ENCODE results near the gene DGKG. TPM values are rescaled to one million over a fixed set of nuclear protein-coding genes. Genes with fewer than 3 reads are reported as not detected.

DGKG gene
- total RNA-seq, 1 experiment from 2014 or later: 15.3 TPM

DNA sequence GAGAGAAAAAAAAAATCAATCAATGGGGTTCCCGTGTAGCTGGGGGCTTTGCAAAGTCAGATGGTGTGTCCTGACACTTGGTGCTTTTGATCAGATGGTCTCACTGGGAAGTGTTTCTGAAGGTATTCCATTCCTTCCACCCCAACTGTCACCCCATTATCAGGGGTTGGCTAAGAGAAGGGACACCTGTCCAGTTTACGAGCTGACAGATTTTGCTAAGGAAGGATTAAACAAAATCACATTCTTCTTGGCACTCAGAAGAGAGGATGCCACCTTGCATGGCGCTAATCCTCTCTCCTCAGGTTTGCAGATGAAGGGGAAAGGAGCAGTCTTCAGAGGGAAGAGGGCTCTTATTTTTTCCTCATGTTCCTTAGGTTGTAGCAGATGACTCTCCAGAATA lies 149.4 kb downstream of the DGKG start:
- no peak for DNase-seq (ENCODE audit: low read depth)

DNA sequence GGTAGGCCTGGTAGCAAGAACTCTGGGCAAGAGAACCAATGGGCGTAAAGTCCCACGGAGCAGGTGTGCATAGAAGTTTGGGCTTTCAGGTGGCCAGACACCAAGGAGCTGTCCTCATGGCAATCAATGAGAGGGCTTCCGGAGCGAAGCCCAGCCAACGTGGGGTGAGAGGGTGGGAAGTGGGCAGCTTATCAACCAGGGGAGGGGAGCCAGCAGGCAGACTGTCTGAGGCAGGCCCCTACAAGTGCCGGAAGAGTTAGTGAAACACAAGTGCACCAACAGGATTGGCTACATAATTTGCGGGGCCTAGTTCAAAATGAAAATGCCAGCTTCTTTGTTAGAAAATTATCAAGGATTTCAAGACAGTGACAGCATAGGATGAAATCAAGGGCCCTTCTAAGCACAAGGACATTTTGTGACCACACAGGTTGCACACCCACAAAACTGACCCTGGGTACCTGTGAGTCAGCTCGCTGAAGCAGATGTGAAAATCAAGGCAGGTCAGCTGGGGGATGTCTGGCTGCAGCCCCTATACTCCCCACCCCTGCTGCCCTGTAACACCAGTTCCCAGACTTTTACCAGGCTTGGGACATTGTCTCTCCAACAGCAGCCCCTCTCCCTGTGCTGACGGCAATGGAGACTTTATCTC lies 151.1 kb downstream of the DGKG start:
- DNase-seq (ENCODE audit: low read depth): no peak

DNA sequence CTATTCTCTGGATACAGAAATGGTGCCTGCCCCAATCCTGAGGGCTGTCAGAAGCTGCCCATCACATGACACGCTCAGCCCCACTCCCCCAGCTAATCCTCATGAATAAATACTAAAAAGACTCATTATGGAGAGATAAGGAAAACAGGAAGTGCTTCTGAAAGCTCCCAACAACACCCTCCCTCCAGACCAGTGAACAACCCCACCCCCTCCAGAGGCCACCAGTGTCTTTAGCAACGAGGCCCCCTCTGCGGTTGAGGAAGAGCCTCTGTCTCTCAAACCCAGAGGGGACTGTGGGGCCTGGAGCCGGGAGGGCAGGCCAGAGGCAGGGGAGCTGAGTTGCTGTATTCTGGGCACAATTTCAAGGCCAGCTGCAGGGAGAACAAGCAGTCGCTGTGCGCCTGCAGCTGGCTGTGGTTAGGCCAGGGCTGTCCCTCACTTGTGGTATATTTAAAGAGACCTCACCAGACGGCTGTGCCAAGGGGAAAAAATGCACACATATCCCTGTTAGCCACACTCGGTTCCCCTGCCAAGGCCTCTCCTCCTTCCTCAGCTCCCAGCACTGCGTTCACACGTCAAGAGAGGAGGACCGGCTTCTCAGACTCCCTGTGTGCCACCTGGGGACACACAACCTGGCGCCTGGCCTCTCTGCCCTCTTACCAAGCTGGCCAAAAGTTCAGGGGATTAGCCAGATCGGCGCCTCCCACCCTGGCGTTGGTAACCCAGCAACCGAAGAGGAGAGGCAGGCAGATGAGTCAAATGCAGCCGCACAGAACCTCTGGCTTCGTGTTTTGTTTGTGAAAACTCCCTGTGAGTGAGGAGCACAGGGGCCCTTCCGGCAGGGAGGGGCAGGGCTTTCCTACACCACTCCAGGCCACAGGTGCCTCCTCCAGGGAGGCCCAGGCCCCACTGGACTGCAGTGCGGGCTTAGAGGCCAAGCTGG lies 152.0 kb downstream of the DGKG start:
- DNase-seq (ENCODE audit: low read depth): peak; percentile 98

DNA sequence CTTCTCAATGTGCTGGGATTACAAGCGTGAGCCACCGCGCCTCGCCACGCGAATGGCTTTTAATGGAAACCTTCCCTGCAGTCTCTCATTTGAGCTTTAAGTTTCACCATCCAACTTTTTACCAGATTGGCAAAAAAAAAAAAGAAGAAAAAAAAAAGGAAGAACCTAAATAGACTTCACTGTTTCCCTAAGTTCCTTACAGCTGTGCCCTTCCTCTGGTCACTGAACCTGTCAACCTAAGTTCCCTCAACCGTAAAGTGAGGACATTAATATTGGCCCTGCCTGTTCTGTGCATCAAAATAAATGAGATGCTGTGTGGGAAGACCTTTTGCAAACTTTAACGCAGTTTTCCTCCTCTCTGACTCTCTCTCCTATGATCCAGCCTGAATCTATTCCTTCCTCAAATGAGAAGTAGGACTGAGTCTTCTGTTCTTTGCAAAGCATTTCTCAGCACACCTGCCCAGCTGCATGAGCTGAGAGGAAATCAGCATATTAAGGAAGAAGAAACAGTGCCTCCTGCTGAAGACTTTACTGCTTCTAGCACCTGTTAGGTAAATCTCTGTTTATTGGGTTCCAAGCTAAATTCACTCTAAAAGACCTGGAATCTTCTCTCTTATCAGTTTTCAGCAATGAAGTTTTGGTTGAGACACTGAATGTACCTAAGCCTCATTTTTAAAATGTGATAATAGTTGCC lies 153.6 kb downstream of the DGKG start:
- DNase-seq (ENCODE audit: low read depth): no peak

DNA sequence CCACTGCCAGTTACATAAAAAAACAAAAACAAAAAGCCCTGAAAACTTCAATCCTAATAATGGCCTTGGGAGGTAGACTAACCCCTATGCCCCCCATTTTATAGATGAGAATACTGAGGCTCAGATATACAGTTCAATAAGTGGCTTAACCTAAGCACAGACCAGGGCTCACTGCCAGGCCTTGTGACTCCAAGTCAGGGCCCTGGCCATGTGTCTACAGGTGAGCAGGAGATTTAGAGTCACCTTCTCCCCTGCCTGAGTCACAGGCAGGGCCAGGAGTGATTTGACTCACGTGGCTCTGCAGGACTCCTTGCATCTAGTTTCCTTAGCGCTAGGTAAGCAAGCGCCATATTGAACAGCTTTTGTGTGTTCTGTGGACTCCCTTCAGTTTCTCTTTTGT lies 154.5 kb downstream of the DGKG start:
- DNase-seq (ENCODE audit: low read depth): no peak

DNA sequence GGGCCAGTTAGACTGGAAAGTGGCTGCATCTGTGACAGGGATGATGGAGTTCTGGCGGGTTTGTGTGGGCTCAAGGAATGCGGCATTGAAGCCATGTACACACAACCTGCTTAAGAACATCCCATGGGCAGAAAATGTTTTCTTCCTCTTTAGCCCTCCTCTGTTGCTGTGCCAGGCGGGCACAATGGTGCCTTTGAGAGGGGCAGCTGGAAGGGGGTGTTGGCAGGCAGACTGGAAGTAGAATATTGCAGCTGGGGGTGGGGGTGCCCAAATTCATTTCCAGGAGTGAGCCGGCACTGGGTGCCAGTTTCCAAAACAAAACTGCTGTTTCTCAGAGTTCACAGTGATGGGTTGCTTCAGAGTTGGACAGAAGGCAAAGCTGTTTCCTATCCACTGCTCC lies 161.3 kb downstream of the DGKG start:
- no peak for DNase-seq (ENCODE audit: low read depth)

DNA sequence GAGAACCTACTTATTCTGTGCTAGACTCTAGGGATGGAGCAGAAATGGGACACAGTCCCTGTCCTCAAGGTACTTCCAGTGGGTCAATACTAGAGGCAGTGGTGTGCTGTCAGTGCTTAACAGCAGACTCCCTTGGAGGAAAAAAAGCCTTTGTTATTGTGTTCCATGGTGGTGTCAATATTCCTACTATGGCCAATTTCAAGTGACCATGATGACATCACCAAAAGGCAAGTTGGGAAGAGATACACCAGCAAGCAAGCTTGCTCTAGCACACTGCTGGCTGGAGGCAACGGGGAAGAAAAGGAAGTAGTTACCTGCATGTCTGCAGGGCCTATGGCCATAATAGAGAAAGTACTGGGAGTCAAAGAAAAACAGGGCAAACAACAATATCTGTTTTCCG lies 163.6 kb downstream of the DGKG start:
- DNase-seq (ENCODE audit: low read depth): no peak

DNA sequence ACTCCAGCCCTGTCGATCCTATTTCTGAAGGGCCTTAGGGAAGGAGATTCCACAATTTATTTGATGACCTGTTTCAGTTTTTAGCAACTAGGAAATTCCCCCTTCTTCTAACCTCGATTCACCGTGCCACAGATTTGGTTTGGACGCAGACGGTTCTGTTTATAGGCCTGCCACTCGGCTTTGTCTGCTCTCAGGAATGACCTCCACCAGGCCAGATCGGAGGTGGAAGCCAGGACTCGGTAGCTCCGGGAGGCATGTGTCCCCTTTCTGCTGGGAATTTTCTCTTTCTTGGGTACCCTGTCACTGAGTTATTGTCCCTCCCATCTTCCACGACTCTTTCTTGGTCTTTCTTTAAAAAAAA lies 167.6 kb downstream of the DGKG start:
- no peak for DNase-seq (ENCODE audit: low read depth)

DNA sequence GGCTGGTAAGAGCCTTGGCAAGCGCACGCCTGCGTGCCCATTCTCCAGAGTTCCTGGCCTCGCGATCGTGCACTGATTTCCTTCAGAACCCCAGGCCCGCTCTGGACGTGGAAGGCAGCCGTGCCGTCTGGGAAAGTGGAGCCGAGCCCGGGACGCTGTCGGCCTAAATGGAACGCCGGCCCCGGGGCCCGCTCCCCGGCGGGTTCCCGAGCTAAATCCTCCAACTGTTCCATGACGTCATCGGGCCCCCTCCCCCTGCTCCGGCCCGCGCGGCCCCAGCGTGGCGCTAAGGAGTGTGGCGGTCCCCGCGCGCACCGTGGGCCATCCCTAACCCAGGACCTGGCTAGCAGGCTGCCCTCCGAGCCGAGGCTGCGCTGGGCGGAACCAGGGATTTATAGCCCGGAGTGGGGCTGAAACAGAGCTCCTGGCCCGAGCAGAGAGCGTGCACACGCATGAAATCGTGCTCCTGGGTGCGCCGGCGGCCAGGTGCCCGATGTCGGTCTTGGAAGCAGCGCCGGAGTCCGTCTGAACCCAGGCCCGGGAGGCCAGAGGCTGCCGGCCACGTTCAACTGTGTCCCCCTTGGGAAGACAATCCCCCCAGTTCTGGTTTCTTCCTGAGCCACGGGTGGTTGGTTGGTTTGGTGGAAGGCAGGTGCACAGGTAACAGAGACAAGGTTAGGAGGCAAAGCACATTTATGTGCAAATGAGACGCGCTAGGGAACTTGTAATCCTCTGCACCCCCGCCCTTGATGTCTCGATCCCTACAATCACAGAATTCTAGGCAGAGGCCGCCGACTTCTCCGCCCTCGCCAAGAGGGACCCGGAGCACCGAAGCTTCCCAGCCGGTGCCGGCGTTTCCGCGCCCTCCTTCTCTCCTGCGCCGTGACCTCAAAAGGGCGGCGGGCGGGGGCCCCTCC lies 168.2 kb downstream of the DGKG start:
- no peak for DNase-seq (ENCODE audit: low read depth)

DNA sequence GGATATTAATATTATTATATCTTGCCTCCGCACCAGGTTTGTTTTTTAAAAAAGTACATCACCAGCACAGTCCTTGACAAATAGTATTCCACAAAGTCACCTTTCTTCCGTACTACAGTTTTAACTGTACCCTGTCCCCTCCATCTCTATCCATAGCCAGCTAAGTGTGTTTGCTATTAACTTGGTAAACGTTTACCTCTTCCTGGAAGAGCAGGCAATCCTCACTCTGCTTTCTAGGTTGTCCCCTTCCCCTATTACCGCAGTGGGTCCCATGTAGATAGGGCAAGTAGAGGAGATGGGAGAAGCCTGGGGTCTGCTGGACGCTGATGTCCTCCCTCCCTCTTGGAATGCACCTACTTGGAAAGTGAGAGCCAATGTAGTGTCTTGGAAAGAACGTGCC lies 169.2 kb downstream of the DGKG start:
- no peak for DNase-seq (ENCODE audit: low read depth)

DNA sequence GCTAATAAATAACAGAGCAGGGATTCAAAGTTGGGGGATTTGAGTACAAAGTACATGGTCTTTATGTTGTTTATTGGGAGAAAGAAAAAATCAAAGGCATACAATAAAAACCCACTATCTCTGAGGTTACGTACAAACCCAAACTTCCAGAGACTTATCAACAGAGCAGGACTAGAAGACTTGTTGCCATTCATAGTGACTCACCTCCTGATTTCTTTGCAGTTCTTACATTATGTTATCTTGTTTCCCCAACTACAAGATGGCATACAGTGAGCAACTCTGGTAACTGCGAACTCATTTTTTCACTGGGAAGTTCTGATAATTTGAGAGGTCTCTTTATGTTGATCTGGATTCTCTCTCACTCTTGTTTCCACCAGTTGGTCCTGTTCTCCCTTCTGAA lies 172.5 kb downstream of the DGKG start:
- DNase-seq (ENCODE audit: low read depth): no peak

DNA sequence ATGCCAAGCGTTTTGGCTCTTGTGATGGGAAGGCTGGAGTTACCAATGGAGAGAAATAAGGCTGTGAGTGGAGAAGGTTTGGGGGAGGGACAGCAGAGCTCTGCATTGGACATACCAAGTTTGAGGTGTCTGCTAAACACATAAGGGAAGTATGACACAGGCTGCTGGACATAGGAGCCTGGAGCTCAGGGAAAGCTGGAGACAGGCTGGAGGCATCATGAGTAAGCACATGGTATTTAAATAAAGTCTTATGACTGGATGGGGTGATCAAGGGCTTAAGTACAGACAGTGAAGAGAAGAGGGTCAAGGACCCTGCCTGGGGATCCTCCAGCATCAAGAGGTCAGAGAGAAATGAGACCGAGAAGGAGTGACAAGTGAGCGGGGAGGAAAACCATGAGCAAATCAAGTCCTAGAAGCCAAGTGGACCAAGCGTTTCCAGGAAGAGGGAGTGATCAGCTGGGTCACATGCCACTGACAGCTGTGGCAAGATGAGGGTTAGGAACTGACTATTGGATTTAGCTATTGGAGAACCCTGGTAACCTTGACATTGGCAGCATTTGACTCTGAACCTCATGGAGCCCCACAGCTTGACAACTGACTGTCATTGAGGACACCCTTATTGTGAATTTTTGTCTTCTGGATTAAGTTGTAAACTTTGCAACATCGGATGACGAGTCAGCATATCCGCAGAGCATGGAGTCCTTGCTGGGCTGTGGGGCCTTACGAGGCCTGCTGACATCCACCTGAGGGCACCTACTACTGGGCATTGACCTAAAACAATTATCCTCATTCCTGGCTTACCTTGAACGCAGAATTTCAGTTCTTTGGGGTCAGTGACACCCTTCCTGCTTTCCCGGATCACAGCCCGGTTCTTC lies 174.4 kb downstream of the DGKG start:
- DNase-seq (ENCODE audit: low read depth): no peak

DNA sequence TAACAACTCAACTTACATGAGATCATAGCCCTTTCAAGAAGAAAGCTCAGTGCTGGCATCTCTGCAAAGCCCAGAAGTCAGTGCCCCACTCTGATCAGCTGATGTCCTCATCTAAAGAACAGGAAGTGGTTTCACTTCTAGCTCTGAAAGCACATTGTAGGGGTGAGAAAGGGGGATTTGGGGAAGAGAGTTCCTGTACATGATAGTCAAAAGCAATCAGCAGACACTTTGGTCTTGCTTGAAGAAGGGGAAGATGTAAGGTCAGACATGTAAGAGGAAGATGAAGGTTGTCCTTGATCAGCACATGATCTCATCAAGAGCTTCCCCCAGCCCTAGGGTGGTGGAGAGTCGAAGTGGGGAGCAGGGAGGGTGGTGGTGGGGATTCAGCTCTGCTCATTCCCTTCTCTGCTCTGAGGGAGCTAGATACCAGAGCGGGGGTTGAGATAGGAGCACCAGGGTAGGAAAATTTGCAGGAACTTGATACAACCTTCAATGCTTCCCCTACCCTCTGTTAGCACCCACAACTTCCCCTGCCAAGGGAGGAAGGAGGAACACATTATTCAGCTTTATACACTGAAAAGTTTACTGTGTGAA lies 176.7 kb downstream of the DGKG start:
- DNase-seq (ENCODE audit: low read depth): no peak

DNA sequence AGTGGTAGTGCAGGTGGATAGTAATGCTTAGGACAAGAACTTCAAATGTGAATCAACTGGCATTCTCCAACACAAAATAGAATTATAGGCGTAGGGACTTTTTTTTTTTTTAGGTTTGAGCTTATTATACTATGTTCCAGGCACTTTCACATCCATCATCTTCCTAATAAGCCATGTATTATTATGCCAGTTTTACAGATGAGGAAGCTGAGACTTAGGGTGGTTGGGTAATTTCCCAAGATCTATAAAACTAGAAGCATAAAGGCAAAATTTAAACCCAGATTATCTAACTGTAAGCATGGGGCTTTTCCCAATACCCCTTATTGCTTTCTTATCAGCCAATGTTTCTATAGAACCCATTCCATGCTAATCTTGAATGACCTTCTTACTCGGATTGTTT lies 178.0 kb downstream of the DGKG start:
- no peak for DNase-seq (ENCODE audit: low read depth)

DNA sequence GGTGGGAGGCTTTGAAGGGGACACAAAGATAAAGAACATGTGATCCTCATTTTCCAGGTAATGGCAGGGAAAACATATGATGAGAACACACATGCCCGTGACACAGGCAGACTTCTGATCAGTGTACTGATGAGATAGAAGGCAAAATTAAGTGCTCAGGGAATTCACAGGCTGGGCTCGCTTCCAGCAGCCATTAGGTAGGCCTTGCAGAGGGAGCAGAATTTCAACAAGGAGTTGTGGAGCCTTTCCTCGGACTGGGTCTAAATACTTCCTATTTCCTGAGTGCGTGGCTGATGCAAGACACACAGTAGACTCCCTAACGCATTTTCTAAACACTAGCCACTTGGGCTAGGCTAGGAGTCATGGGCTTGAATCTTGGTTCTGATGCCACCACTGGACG lies 179.2 kb downstream of the DGKG start:
- DNase-seq (ENCODE audit: low read depth): no peak

DNA sequence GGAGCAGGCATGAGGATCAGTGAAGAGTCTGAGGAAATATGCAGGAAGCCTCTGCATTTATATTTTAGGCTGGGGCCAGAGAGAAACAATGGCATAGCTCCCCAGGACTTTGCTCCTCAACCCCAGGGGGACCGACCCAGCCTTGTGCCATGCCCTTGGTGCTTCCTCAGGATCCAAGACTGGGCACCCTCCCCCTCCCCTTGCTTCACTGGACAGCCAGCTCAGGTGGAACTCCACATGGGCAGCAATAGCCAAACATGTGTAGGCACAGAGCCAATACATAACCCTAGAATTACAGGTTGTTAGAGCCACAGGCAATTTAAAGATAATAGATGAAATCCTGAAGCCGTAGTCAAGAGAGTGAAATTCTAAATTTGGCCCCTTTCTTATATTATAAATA lies 180.1 kb downstream of the DGKG start:
- no peak for DNase-seq (ENCODE audit: low read depth)

DNA sequence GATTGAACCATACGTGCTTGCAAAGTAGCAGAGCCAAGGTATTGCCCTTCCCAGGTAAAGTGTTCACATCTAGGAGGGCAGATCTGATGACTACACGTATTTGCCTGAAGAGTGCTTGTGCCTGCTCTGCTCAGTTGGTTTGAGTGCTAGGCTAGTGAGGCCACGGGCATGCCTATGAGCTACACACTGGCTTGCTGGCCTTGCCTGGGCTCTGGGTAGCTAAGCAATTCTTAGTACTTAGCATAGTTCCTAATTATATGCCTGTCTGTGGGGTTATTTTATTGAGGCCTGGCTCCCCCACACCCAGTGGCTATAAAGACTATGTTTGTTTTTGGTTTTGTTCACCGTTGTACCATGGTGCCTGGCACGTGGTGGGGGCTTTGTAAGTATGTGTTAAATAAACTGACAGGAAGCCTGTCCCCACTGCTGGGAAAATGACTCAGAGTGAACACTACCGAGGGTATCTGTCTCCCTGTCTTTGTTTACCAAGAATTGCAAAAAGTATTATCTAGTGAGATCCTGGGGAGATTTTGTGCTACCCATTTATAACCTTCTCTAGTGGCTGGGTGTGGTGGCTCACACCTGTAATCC lies 181.0 kb downstream of the DGKG start:
- DNase-seq (ENCODE audit: low read depth): no peak

DNA sequence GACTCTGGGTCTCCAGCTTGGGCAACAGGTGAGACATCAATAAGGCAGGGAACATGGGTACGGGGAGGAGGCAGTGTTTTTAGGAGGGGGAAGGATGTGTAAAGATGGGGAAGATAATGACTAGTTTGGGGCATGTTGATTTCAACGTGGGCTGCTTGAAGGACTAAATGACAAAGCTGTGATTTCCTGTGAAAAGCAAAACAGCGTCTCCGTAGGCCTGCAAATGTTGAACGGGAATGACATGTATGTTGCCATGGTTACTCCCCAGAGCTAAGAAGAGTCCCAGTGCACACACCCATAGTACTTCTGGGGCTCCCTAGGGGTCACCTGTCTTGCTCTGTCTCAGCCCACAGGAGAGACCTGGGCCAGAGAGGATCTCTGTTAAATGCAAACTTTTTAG lies 181.9 kb downstream of the DGKG start:
- DNase-seq (ENCODE audit: low read depth): no peak

DNA sequence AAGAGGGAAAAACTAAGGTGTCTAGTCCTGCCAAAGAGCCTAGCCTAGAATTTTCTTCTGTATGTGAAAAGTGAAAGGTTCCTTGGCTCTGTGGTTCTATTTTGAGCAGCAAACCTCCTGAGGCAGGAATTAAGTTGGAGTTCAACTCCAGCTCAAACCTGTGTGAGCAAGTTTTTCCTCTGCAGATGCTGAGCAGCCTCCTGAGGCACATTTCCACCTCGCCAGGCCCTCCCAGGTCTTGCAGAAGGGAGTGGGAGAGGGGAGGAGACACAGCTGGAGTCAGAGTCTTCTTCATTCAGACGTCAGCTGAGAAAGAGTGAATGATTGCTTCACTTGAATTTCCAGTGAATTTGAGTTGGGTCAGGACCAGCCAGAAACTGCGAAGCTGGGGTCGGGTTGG lies 183.6 kb downstream of the DGKG start:
- DNase-seq (ENCODE audit: low read depth): no peak

All from RPMI7951 (cell line).